Measurements from ENCODE around the gene WDR81.

WDR81 gene

DNA sequence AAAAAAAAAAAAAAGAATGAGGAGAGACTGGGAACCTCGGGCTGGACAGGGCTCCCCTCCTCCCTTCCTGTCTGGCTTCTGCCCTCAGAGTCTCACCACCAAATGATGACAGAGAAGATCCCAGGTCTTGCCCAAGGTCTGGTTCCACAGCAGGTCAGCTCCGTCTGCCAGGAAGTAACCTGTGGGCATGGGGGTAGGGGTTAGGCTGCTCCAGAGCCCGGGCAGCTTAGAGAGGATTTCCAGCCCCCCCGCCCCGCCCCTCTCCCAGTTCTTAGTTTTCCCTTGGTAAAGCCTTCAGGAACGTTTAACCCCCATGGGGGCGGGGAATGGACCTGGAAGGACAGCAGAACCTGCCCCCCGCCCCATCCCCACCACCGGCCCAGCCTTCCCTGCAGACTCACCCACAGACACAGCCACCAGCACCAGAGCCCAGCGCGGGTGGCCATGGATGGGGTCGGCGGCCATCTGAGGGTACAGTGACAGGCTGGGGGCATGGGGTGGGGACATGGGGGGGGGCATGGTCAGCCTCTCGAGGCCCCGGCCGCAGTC is 15.0 kb upstream of the WDR81 start:
- Mint-ChIP-seq H3K9me3 (no peaks in the 10 kb centered on the region), H3K27me3 (ENCODE audit: low read depth) (peaks cover 52% of the 10 kb centered on the region)

GRCh38 chr17:1709971-1710806 is 14.3 kb upstream of the WDR81 start, which contains the start of gene TLCD2:
TLCD2 (minus strand) TSS chr17:1710377; CDS start chr17:1710242, 135 bp downstream.
- Mint-ChIP-seq H3K4me1 (ENCODE audit: low read depth) (peaks cover 31% of the 10 kb centered on the region), H3K4me3 (peak within 1 kb of the TSS; percentile 63), H3K27ac (no peak within 1 kb of the TSS), H3K36me3 (ENCODE audit: low read depth) (peaks cover 29% of the 10 kb centered on the region), H3K27me3 (ENCODE audit: low read depth) (peaks cover 44% of the 10 kb centered on the region), H3K9me3 (no peaks in the 10 kb centered on the region)

More for the DNA sequence above, 15.0 kb upstream of the WDR81 start:
- Mint-ChIP-seq H3K36me3 (ENCODE audit: low read depth) (peaks cover 26% of the 10 kb centered on the region), H3K27ac (no peak overlapping the region), H3K4me1 (ENCODE audit: low read depth) (peaks cover 28% of the 10 kb centered on the region), H3K4me3 (no peak overlapping the region)

DNA sequence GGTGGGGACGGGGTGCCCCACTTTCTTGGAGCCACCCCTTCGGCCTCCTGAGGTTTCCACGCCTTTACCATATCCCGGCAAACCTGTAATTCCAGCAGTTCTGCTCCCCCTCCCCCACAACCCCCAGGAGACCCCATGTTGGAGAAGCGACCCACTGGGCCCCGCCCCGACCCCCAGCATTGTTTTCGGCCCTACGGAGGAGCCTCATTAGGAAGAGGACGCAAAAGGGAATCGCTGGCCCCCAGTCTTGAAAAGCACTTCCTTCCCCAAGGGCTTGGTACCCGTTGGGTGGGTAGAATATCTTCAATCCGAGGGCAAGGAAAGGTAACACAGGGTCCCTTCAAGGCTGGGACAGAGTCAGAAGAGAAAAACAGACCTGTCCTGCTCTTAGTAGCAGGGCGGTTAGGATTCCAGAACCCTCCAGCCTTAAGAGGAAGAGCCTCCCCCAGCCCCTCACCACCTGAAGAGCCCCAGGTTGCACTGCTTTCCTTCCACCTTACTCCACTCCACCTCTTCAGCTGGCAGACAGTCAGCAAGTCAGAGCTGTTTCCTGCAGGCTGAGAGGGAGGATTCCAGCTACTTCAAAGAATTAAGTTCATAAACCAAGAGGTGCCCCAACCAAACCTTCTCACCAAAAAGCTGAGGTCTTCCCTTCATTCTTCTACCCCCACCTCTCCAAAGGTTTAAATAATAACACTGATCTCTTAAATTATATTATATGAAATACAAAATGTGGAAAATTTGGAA is 13.5 kb upstream of the WDR81 start:
- Mint-ChIP-seq H3K4me3 (peak overlapping the region; percentile 63), H3K36me3 (ENCODE audit: low read depth) (peaks cover 29% of the 10 kb centered on the region), H3K27me3 (ENCODE audit: low read depth) (peaks cover 39% of the 10 kb centered on the region), H3K9me3 (no peaks in the 10 kb centered on the region), H3K4me1 (ENCODE audit: low read depth) (peaks cover 31% of the 10 kb centered on the region), H3K27ac (no peak overlapping the region)

DNA sequence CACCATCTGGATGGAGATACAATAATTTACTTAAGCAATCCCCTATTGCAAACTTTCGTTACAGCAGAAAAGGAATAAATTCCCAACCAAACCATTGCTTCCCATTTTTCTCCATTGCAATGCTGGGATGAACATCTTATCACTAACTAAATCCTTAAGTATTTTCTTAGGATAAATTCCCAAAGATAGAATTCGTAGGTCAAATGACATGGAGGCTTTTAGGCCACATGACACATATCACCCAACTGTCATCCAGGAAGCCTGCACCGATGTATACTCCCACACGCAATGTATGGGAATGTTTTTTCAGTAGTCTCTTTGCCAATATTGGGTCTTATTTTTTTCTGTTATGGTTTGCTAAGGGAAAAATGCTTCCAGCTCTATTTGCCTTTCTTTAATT is 12.7 kb upstream of the WDR81 start:
- Mint-ChIP-seq H3K36me3 (ENCODE audit: low read depth) (peaks cover 32% of the 10 kb centered on the region), H3K27me3 (ENCODE audit: low read depth) (peaks cover 33% of the 10 kb centered on the region), H3K27ac (no peak overlapping the region), H3K4me3 (peak overlapping the region; percentile 37), H3K9me3 (no peaks in the 10 kb centered on the region), H3K4me1 (ENCODE audit: low read depth) (peaks cover 31% of the 10 kb centered on the region)

GRCh38 chr17:1712271-1712670 is 12.2 kb upstream of the WDR81 start:
- H3K36me3 Mint-ChIP-seq (ENCODE audit: low read depth) = peaks cover 32% of the 10 kb centered on the region
- peaks cover 31% of the 10 kb centered on the region for H3K4me1 Mint-ChIP-seq (ENCODE audit: low read depth)
- no peaks in the 10 kb centered on the region for H3K9me3 Mint-ChIP-seq
- no peak overlapping the region for H3K4me3 Mint-ChIP-seq
- no peak overlapping the region for H3K27ac Mint-ChIP-seq
- peaks cover 30% of the 10 kb centered on the region for H3K27me3 Mint-ChIP-seq (ENCODE audit: low read depth)

- Mint-ChIP-seq H3K27ac (peak overlapping the region; percentile 53), H3K4me3 (peak overlapping the region; percentile 40), H3K27me3 (ENCODE audit: low read depth) (peaks cover 23% of the 10 kb centered on the region), H3K36me3 (ENCODE audit: low read depth) (peaks cover 32% of the 10 kb centered on the region), H3K9me3 (no peaks in the 10 kb centered on the region), H3K4me1 (ENCODE audit: low read depth) (peaks cover 38% of the 10 kb centered on the region)
Observed at GRCh38 chr17:1713160-1713877, 11.2 kb upstream of the WDR81 start.

DNA sequence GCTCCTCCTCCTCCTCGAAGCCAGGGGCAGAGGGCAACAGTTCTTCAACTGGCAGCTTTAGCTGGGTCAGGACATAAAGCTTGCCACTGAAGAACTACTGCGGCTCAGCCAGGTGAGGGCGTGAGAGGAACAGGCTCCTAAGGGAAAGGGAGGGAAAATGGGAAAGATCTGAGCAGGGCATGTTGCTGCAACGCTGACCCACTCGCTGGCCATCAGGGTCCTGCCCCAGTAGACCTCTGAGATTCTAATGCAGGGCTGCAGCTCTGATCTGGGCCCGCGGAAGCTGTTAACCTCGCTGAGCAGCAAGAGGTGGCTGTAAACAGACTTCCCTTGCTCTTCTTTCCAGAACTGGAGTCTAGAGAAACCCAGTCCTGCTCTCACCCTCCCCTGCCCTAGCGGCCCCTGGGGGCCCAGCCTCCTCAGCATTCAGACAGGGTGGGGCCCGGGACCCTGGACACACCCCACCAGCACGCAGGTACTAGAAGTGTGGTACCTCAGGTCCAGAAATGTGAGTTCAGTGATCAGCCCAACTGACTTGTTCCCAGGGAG is 10.6 kb upstream of the WDR81 start:
- peaks cover 32% of the 10 kb centered on the region for H3K36me3 Mint-ChIP-seq (ENCODE audit: low read depth)
- peak overlapping the region; percentile 53 for H3K27ac Mint-ChIP-seq
- peak overlapping the region; percentile 82 for H3K4me3 Mint-ChIP-seq
- no peaks in the 10 kb centered on the region for H3K9me3 Mint-ChIP-seq
- H3K4me1 Mint-ChIP-seq (ENCODE audit: low read depth) = peaks cover 40% of the 10 kb centered on the region
- H3K27me3 Mint-ChIP-seq (ENCODE audit: low read depth) = peaks cover 20% of the 10 kb centered on the region

DNA sequence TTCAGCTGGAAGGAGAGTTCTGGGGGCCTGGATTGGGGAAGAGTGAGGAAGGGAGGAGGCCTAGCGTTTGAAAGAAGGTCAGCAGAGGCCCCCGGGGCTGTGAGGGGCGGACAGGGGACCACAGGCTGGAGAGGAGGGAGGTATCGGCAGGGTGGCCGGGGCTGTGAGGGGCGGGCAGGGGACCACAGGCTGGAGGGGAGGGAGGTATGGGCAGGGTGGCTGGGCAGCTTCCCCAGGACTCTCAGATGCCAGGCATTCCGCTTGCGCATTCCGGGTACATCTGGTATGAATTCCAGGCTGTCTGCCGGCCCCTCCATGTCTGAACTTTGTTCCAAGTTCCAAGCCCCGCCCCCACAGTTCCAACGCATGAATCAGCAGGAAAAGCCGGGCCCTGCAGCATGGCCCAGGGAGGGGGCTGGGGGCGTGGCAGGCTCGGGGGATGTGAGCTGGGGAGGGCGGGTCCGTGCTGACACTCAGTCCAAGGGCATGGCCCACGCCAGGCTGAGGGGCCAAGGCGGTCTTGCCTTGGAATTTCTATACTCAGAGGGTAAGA is 10.0 kb upstream of the WDR81 start:
- H3K4me1 Mint-ChIP-seq (ENCODE audit: low read depth) = peaks cover 40% of the 10 kb centered on the region
- H3K27ac Mint-ChIP-seq = no peak overlapping the region
- no peaks in the 10 kb centered on the region for H3K9me3 Mint-ChIP-seq
- H3K4me3 Mint-ChIP-seq = peak overlapping the region; percentile 82
- H3K27me3 Mint-ChIP-seq (ENCODE audit: low read depth) = peaks cover 15% of the 10 kb centered on the region
- peaks cover 32% of the 10 kb centered on the region for H3K36me3 Mint-ChIP-seq (ENCODE audit: low read depth)

- H3K9me3 Mint-ChIP-seq = no peaks in the 10 kb centered on the region
- peaks cover 15% of the 10 kb centered on the region for H3K27me3 Mint-ChIP-seq (ENCODE audit: low read depth)
- no peak overlapping the region for H3K27ac Mint-ChIP-seq
- peak overlapping the region; percentile 79 for H3K4me3 Mint-ChIP-seq
- H3K4me1 Mint-ChIP-seq (ENCODE audit: low read depth) = peaks cover 40% of the 10 kb centered on the region
- peaks cover 32% of the 10 kb centered on the region for H3K36me3 Mint-ChIP-seq (ENCODE audit: low read depth)
Observed at GRCh38 chr17:1714980-1715802, 9.3 kb upstream of the WDR81 start.

DNA sequence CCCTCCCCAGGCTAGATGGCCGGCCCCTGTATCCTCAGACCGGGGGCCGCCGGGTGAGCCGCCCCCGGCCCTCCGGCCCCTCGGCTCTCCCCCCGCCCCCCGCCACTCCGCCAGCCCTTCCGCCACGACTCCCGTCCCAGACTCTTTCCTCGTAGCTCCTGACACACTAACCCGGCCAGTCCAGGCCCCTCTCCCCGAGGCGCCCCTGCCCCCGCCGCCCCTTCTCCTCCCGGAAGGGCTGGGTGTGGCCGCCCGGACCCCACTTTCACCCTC is 8.8 kb upstream of the WDR81 start:
- peak overlapping the region; percentile 97 for H3K4me3 Mint-ChIP-seq
- no peaks in the 10 kb centered on the region for H3K9me3 Mint-ChIP-seq
- H3K27me3 Mint-ChIP-seq (ENCODE audit: low read depth) = peaks cover 15% of the 10 kb centered on the region
- peak overlapping the region; percentile 85 for H3K27ac Mint-ChIP-seq
- H3K4me1 Mint-ChIP-seq (ENCODE audit: low read depth) = peaks cover 40% of the 10 kb centered on the region
- H3K36me3 Mint-ChIP-seq (ENCODE audit: low read depth) = peaks cover 32% of the 10 kb centered on the region

DNA sequence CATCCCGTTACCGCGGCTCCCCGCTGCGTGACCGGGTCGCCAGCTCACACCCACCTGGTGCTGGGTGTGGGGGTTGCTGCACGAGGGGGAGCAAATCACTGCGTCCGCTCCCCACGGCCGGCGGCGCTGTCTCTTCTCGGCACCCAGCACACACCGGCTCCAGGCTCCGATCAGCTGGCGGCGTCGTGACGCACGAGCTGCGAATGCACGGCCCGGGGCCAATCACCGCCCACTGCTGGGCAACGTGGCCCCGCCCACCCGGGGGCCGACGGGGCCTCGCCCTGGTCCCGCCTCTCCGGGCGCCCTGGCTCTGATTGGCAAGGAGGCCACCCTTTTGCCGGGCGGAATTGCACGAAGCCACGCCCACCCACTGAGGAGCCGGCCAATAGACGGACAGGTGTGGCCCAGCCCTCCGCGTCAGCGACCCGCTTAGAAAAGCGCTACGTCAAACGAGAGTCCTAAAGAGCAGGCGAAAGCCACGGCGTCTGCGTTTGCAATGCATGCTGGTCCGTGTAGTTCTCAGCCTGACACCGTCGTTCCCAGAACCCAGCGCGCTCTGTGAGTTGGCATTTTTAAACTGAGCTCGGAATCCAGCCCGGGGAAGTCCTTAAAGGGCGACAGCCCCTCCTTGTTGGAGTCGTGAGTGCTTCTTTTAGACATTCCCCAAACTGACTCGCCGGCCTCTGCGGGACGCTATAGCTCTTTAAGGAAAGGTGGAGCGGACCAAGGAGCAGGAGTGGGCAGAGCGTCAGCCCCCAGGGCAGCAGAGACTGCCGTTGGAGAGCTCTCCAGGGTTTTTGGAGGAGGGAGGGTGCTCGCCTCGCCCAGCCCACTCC is 8.2 kb upstream of the WDR81 start:
- Mint-ChIP-seq H3K9me3 (no peaks in the 10 kb centered on the region), H3K36me3 (ENCODE audit: low read depth) (peaks cover 31% of the 10 kb centered on the region), H3K4me3 (peak overlapping the region; percentile 97), H3K27ac (peak overlapping the region; percentile 97), H3K4me1 (ENCODE audit: low read depth) (peaks cover 37% of the 10 kb centered on the region), H3K27me3 (ENCODE audit: low read depth) (peaks cover 9% of the 10 kb centered on the region)

- H3K27ac Mint-ChIP-seq = peak overlapping the region; percentile 97
- H3K36me3 Mint-ChIP-seq (ENCODE audit: low read depth) = peaks cover 23% of the 10 kb centered on the region
- peaks cover 1% of the 10 kb centered on the region for H3K27me3 Mint-ChIP-seq (ENCODE audit: low read depth)
- H3K9me3 Mint-ChIP-seq = no peaks in the 10 kb centered on the region
- H3K4me1 Mint-ChIP-seq (ENCODE audit: low read depth) = peaks cover 31% of the 10 kb centered on the region
- H3K4me3 Mint-ChIP-seq = peak overlapping the region; percentile 97
Observed at GRCh38 chr17:1716912-1717695, 7.4 kb upstream of the WDR81 start.

Measured in T-helper 1 cell treated with Interleukin-12 subunit alpha and Interleukin-12 subunit beta and Interleukin-4 antibody, amounts not matched to agents 30 μg/mL and 1 μg/mL, for 36 hours (primary cell).